ENCODE results near the gene CAMK1D. TPM values are rescaled to one million over a fixed set of nuclear protein-coding genes. Genes with fewer than 3 reads are reported as not detected.

The CAMK1D gene
- polyA plus RNA-seq, 2 of the 4 experiments (the other 2 are of a cell fraction) = 6.6 to 12.5 TPM

- TF ChIP-seq KDM1A (IDR thresholded peaks at IDR 0.05; ENCODE audit: low read depth) = no peak
- TF ChIP-seq NR3C1 (IDR thresholded peaks at IDR 0.05) = no peak
- TF ChIP-seq ESRRA (IDR thresholded peaks at IDR 0.05; ENCODE audit: borderline replicate concordance, low read length) = no peak
- no peak for TF ChIP-seq HMGXB4 (CRISPR knock-in tag; IDR thresholded peaks at IDR 0.05; ENCODE audit: borderline replicate concordance)
- no peak for TF ChIP-seq TFCP2L1 (CRISPR knock-in tag; IDR thresholded peaks at IDR 0.05)
- TF ChIP-seq SREBF2 (IDR thresholded peaks at IDR 0.05) = no peak
- TF ChIP-seq KDM5A (IDR thresholded peaks at IDR 0.05) = no peak
- no peak for TF ChIP-seq CBX2 (IDR thresholded peaks at IDR 0.05; ENCODE audit: borderline replicate concordance, low read depth)
- no peak for TF ChIP-seq MAX (IDR thresholded peaks at IDR 0.05)
- TF ChIP-seq ATOH8 (CRISPR knock-in tag; IDR thresholded peaks at IDR 0.05; ENCODE audit: low read depth) = no peak
- ChIA-PET POLR2A (no interaction called here), CTCF (interaction anchor here (0.7 kb wide), 1 partner anchor 244 kb away, joined by 3 read pairs; no protein-coding TSS in a partner anchor)
- H3K4me2 ChIP-seq = no peak overlapping the region
- H3K4me3 ChIP-seq = no peak overlapping the region
- ATAC-seq (no peak), FAIRE-seq (no peak), DNase-seq (ENCODE audit: low read depth in 1 of 2, low spot score in 1 of 2) (no peak)
- peaks cover 3% of the 10 kb centered on the region; the same call in 1 of the 3 replicates for H3K9me3 ChIP-seq
- H3K27ac ChIP-seq = no peak overlapping the region
- no peaks in the 10 kb centered on the region for H3K4me1 ChIP-seq
- WGBS (ENCODE audit: missing lambda C conversion rate) = 83% methylated on average over 4 of the region's 4 CpGs
These were observed 127.3 kb downstream of the CAMK1D start for GRCh38 chr10:12476656-12477055.

GRCh38 chr10:12479437-12479844 lies 130.1 kb downstream of the CAMK1D start:
- WGBS (ENCODE audit: missing lambda C conversion rate) = 92% methylated on average over 12 of the region's 12 CpGs
- TF ChIP-seq HES2 (IDR thresholded peaks at IDR 0.05) (no peak), NFE2L2 (conservative IDR thresholded peaks at IDR 0.05; ENCODE audit: low read length) (no peak), HDAC2 (IDR thresholded peaks at IDR 0.05) (no peak), RFX5 (IDR thresholded peaks at IDR 0.05) (no peak), CTCF (IDR thresholded peaks at IDR 0.05) (no peak), PHF8 (IDR thresholded peaks at IDR 0.05; ENCODE audit: borderline replicate concordance, low read depth) (no peak), ELK1 (IDR thresholded peaks at IDR 0.05; ENCODE audit: low read depth, low read length) (no peak), JUN (IDR thresholded peaks at IDR 0.05) (no peak)
- DNase-seq (ENCODE audit: low read depth in 1 of 2, low spot score in 1 of 2) (no peak), ATAC-seq (no peak), FAIRE-seq (no peak)
- no peak overlapping the region for H3K27ac ChIP-seq
- peaks cover 3% of the 10 kb centered on the region; the same call in 1 of the 3 replicates for H3K9me3 ChIP-seq
- CTCF ChIA-PET = interaction anchor here (0.8 kb wide), 1 partner anchor 267 kb away, joined by 3 read pairs; no protein-coding TSS in a partner anchor
- no peak overlapping the region for H3K4me3 ChIP-seq
- H3K4me2 ChIP-seq = no peak overlapping the region
- POLR2A ChIA-PET = no interaction called here
- no peaks in the 10 kb centered on the region for H3K4me1 ChIP-seq
